HEK293 (cell line): Measurements from ENCODE around the gene TMEM271.

Experiments used
- CTCF ChIA-PET: fragments of 350-600 bp; formaldehyde crosslinking; extraction: SDS; loops from one replicate; lab custom pipeline; 2021; ENCODE audit warnings: antibody characterized with exemption; lab: Yijun Ruan, JAX
- POLR2A ChIA-PET: fragments of 300-600 bp; formaldehyde crosslinking; extraction: SDS; loops from one replicate; lab custom pipeline; 2020; ENCODE audit warnings: antibody characterized with exemption, inconsistent platforms; lab: Yijun Ruan, JAX
- H3K27ac ChIP-seq: fragments of 200-500 bp; sonication (Bioruptor generic); 2 replicates; pipeline ENCODE4 v1.5.1; 2014; ENCODE audit warnings: low read depth, low read length, control low read depth, inconsistent platforms; ENCODE audit errors: extremely low read depth
- H3K36me3 ChIP-seq, 2 experiments: fragments of 200-500 bp in 1 of 2; sonication (Bioruptor generic) in 1 of 2; 1 replicate in 1 of 2; 2 replicates in 1 of 2; pipeline ENCODE4 v1.5.1; 2014 to 2017; ENCODE audit warnings: inconsistent platforms in 2 of 2, low read length in 2 of 2; ENCODE audit not compliant: control insufficient read depth in 2 of 2, insufficient read depth in 1 of 2
- H3K4me1 ChIP-seq: fragments of 200-500 bp; sonication (Bioruptor generic); 2 replicates; pipeline ENCODE4 v1.5.1; 2014; ENCODE audit warnings: mild to moderate bottlenecking, low read length, inconsistent platforms; ENCODE audit not compliant: control insufficient read depth, insufficient read depth
- H3K4me3 ChIP-seq: 2 replicates; pipeline ENCODE4 v1.5.1; 2011; ENCODE audit warnings: low read depth, mild to moderate bottlenecking, control low read depth, low read length, moderate library complexity
- H3K9me3 ChIP-seq: fragments of 200-500 bp; sonication (Bioruptor generic); 2 replicates; pipeline ENCODE4 v1.5.1; 2014; ENCODE audit warnings: low read depth, low read length, inconsistent platforms; ENCODE audit not compliant: control insufficient read depth, insufficient read depth
- BCL11B ChIP-seq: fragments of 450-650 bp; formaldehyde crosslinking; IDR thresholded peaks from 2 replicates; pipeline ENCODE4 v1.5.1; 2016; ENCODE audit warnings: low read depth, missing biosample characterization, missing genetic modification characterization
- GLI4 ChIP-seq: fragments of 450-650 bp; formaldehyde crosslinking; IDR thresholded peaks from 2 replicates; pipeline ENCODE4 v1.5.1; 2016; ENCODE audit warnings: missing biosample characterization, missing genetic modification characterization
- SETDB1 ChIP-seq: IDR thresholded peaks from one replicate; pipeline ENCODE4 v1.6.1; 2017; ENCODE audit warnings: mild to moderate bottlenecking, low read length, moderate library complexity, mixed read lengths; ENCODE audit not compliant: insufficient read length
- ZFP37 ChIP-seq: fragments of 450-650 bp; formaldehyde crosslinking; IDR thresholded peaks from 2 replicates; pipeline ENCODE4 v1.5.1; 2016; ENCODE audit warnings: missing biosample characterization, missing genetic modification characterization
- ZNF221 ChIP-seq: fragments of 450-650 bp; formaldehyde crosslinking; IDR thresholded peaks from 2 replicates; pipeline ENCODE4 v1.5.1; 2017; ENCODE audit warnings: missing biosample characterization, missing genetic modification characterization, borderline replicate concordance
- ZNF23 ChIP-seq: fragments of 450-650 bp; formaldehyde crosslinking; IDR thresholded peaks from 2 replicates; pipeline ENCODE4 v1.5.1; 2016; ENCODE audit warnings: missing biosample characterization, missing genetic modification characterization, borderline replicate concordance
- ZNF335 ChIP-seq: fragments of 450-650 bp; formaldehyde crosslinking; conservative IDR thresholded peaks from 2 replicates; pipeline ENCODE4 v1.5.1; 2016; ENCODE audit warnings: missing biosample characterization, missing genetic modification characterization
- ZNF391 ChIP-seq: fragments of 450-650 bp; formaldehyde crosslinking; IDR thresholded peaks from 2 replicates; pipeline ENCODE4 v1.5.1; 2016; ENCODE audit warnings: low read depth, missing biosample characterization, missing genetic modification characterization, borderline replicate concordance
- ZNF549 ChIP-seq: fragments of 450-650 bp; IDR thresholded peaks from 2 replicates; pipeline ENCODE4 v1.5.1; 2018; ENCODE audit warnings: missing biosample characterization, missing genetic modification characterization, mild to moderate bottlenecking, inconsistent platforms, moderate library complexity
- ZNF596 ChIP-seq: fragments of 450-650 bp; IDR thresholded peaks from 2 replicates; pipeline ENCODE4 v1.5.0; 2018; ENCODE audit warnings: missing biosample characterization, mild to moderate bottlenecking, missing genetic modification characterization, moderate library complexity
- ZNF747 ChIP-seq: fragments of 450-650 bp; formaldehyde crosslinking; IDR thresholded peaks from 2 replicates; pipeline ENCODE4 v1.5.1; 2016; ENCODE audit warnings: missing biosample characterization, missing genetic modification characterization
- ZNF830 ChIP-seq: fragments of 450-650 bp; IDR thresholded peaks from 2 replicates; pipeline ENCODE4 v1.5.0; 2018; ENCODE audit warnings: missing biosample characterization, missing genetic modification characterization, low read depth, mild to moderate bottlenecking, moderate library complexity
- TF ChIP-seq, protein P1 (sequence below): fragments of 450-650 bp; formaldehyde crosslinking; conservative IDR thresholded peaks from 2 replicates; pipeline ENCODE4 v1.5.1; 2016; ENCODE audit warnings: low read depth, missing biosample characterization, missing genetic modification characterization
- TF ChIP-seq, protein P2 (sequence below): fragments of 450-650 bp; formaldehyde crosslinking; IDR thresholded peaks from 2 replicates; pipeline ENCODE4 v1.5.1; 2016; ENCODE audit warnings: missing biosample characterization, missing genetic modification characterization, borderline replicate concordance
- TF ChIP-seq, protein P3 (sequence below): fragments of 450-650 bp; formaldehyde crosslinking; IDR thresholded peaks from 2 replicates; pipeline ENCODE4 v1.5.1; 2016; ENCODE audit warnings: missing biosample characterization, missing genetic modification characterization
- TF ChIP-seq, protein P4 (sequence below): fragments of 450-650 bp; formaldehyde crosslinking; IDR thresholded peaks from 2 replicates; pipeline ENCODE4 v1.5.1; 2016; ENCODE audit warnings: missing biosample characterization, missing genetic modification characterization

The TMEM271 gene

DNA sequence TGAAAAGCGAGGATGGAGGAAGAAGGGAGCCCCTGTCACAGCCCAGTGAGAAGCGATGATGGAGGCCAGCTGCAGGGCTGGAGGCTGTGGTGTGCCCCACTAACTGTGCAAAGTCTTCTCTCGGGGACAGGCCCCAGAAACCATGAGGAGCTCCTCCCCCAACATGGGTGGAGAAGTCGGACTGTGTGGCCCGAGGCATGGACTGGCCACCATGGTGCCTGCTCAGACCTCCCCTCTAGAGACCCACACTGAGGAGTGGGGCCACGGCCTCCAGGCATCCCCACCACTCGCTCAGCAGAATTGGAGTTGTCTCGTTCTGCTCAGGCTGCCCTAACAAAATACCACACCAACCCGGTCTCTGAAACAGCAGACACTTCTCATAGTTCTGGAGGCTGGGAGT is 37.0 kb upstream of the TMEM271 start:
- H3K4me1 ChIP-seq, result no peaks in the 10 kb centered on the region
- ChIA-PET POLR2A (no interaction called here), CTCF (interaction anchor here (1.3 kb wide), 1 partner anchor 10 kb away, joined by 4 read pairs; no protein-coding TSS in a partner anchor)
- TF ChIP-seq ZNF830 (tag by site-specific recombination) (no peak), ZFP37 (no peak), GLI4 (no peak), ZNF221 (tag by site-specific recombination) (no peak), ZNF23 (tag by site-specific recombination) (no peak), ZNF747 (no peak), ZNF549 (tag by site-specific recombination) (no peak), SETDB1 (no peak)
- TF ChIP-seq, protein P1, sequence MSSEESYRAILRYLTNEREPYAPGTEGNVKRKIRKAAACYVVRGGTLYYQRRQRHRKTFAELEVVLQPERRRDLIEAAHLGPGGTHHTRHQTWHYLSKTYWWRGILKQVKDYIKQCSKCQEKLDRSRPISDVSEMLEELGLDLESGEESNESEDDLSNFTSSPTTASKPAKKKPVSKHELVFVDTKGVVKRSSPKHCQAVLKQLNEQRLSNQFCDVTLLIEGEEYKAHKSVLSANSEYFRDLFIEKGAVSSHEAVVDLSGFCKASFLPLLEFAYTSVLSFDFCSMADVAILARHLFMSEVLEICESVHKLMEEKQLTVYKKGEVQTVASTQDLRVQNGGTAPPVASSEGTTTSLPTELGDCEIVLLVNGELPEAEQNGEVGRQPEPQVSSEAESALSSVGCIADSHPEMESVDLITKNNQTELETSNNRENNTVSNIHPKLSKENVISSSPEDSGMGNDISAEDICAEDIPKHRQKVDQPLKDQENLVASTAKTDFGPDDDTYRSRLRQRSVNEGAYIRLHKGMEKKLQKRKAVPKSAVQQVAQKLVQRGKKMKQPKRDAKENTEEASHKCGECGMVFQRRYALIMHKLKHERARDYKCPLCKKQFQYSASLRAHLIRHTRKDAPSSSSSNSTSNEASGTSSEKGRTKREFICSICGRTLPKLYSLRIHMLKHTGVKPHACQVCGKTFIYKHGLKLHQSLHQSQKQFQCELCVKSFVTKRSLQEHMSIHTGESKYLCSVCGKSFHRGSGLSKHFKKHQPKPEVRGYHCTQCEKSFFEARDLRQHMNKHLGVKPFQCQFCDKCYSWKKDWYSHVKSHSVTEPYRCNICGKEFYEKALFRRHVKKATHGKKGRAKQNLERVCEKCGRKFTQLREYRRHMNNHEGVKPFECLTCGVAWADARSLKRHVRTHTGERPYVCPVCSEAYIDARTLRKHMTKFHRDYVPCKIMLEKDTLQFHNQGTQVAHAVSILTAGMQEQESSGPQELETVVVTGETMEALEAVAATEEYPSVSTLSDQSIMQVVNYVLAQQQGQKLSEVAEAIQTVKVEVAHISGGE (tag by site-specific recombination), result no peak
- TF ChIP-seq, protein P2, sequence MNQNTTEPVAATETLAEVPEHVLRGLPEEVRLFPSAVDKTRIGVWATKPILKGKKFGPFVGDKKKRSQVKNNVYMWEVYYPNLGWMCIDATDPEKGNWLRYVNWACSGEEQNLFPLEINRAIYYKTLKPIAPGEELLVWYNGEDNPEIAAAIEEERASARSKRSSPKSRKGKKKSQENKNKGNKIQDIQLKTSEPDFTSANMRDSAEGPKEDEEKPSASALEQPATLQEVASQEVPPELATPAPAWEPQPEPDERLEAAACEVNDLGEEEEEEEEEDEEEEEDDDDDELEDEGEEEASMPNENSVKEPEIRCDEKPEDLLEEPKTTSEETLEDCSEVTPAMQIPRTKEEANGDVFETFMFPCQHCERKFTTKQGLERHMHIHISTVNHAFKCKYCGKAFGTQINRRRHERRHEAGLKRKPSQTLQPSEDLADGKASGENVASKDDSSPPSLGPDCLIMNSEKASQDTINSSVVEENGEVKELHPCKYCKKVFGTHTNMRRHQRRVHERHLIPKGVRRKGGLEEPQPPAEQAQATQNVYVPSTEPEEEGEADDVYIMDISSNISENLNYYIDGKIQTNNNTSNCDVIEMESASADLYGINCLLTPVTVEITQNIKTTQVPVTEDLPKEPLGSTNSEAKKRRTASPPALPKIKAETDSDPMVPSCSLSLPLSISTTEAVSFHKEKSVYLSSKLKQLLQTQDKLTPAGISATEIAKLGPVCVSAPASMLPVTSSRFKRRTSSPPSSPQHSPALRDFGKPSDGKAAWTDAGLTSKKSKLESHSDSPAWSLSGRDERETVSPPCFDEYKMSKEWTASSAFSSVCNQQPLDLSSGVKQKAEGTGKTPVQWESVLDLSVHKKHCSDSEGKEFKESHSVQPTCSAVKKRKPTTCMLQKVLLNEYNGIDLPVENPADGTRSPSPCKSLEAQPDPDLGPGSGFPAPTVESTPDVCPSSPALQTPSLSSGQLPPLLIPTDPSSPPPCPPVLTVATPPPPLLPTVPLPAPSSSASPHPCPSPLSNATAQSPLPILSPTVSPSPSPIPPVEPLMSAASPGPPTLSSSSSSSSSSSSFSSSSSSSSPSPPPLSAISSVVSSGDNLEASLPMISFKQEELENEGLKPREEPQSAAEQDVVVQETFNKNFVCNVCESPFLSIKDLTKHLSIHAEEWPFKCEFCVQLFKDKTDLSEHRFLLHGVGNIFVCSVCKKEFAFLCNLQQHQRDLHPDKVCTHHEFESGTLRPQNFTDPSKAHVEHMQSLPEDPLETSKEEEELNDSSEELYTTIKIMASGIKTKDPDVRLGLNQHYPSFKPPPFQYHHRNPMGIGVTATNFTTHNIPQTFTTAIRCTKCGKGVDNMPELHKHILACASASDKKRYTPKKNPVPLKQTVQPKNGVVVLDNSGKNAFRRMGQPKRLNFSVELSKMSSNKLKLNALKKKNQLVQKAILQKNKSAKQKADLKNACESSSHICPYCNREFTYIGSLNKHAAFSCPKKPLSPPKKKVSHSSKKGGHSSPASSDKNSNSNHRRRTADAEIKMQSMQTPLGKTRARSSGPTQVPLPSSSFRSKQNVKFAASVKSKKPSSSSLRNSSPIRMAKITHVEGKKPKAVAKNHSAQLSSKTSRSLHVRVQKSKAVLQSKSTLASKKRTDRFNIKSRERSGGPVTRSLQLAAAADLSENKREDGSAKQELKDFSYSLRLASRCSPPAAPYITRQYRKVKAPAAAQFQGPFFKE, result no peak
- H3K36me3 ChIP-seq, result no peaks in the 10 kb centered on the region
- H3K27ac ChIP-seq, result no peak overlapping the region
- H3K4me3 ChIP-seq, result no peak overlapping the region
- no peaks in the 10 kb centered on the region for H3K9me3 ChIP-seq

DNA sequence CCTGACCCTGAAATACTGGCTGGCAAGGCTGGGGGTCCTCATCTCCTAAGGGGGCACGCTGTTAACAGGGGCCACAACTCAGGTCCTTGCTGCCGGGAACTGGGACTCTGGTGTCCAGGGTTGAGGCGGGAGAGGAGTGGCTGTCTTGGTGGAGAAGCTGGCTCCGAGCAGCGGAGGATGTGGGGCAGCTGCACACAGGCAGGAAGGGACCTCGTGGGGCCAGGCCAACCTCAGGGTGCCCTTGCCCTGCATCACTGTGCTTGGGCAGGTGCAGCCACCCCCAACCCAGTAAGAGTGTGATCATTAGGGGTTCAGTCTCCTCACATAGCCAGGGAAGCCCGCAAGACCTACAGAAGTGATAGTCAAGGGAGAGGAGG is 36.6 kb upstream of the TMEM271 start:
- TF ChIP-seq, protein P3, sequence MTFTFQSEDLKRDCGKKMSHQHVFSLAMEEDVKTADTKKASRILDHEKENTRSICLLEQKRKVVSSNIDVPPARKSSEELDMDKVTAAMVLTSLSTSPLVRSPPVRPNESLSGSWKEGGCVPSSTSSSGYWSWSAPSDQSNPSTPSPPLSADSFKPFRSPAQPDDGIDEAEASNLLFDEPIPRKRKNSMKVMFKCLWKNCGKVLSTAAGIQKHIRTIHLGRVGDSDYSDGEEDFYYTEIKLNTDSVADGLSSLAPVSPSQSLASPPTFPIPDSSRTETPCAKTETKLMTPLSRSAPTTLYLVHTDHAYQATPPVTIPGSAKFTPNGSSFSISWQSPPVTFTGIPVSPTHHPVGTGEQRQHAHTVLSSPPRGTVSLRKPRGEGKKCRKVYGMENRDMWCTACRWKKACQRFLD (tag by site-specific recombination), result no peak
- TF ChIP-seq ZNF335 (tag by site-specific recombination) (no peak), ZNF391 (tag by site-specific recombination) (no peak), ZNF596 (tag by site-specific recombination) (no peak), BCL11B (tag by site-specific recombination) (no peak)
- TF ChIP-seq, protein P4, sequence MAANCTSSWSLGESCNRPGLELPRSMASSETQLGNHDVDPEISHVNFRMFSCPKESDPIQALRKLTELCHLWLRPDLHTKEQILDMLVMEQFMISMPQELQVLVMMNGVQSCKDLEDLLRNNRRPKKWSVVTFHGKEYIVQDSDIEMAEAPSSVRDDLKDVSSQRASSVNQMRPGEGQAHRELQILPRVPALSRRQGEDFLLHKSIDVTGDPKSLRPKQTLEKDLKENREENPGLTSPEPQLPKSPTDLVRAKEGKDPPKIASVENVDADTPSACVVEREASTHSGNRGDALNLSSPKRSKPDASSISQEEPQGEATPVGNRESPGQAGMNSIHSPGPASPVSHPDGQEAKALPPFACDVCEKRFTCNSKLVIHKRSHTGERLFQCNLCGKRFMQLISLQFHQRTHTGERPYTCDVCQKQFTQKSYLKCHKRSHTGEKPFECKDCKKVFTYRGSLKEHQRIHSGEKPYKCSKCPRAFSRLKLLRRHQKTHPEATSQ, result no peak
- H3K4me1 ChIP-seq, result no peaks in the 10 kb centered on the region
- POLR2A ChIA-PET, result no interaction called here
- H3K36me3 ChIP-seq, result no peaks in the 10 kb centered on the region
- H3K4me3 ChIP-seq, result no peak overlapping the region
- no peaks in the 10 kb centered on the region for H3K9me3 ChIP-seq
- CTCF ChIA-PET, result no interaction called here
- H3K27ac ChIP-seq, result no peak overlapping the region
